HepG2 (cell line): ENCODE data around the gene CD68. TPM values are rescaled to one million over a fixed set of nuclear protein-coding genes. Genes with fewer than 3 reads are reported as not detected.
A peak's percentile ranks its signal among the peaks of the same experiment; 100 is the strongest.

Source experiments
- ARNT2 ChIP-seq: sonication (generic); formaldehyde crosslinking; IDR thresholded peaks from 2 replicates; pipeline ENCODE4 v1.8.0; 2022; ENCODE audit warnings: mild to moderate bottlenecking, low read depth, missing genetic modification reagents, moderate library complexity
- CREB1 ChIP-seq, 2 experiments: fragments of 450-650 bp in 1 of 2; IDR thresholded peaks; 2 replicates each; pipeline ENCODE4 v1.6.1; 2016 to 2017; ENCODE audit warnings: control low read depth in 1 of 2, mild to moderate bottlenecking in 1 of 2, missing compliant biosample characterization in 1 of 2, missing genetic modification characterization in 1 of 2
- EHMT2 ChIP-seq: fragments of 200-600 bp; sonication (generic); IDR thresholded peaks from 2 replicates; pipeline ENCODE4 v1.7.0; 2017; ENCODE audit warnings: antibody characterized with exemption, low read depth, low read length, borderline replicate concordance
- IRX3 ChIP-seq: sonication (generic); formaldehyde crosslinking; IDR thresholded peaks from 2 replicates; pipeline ENCODE4 v1.8.1; 2023; ENCODE audit warnings: mild to moderate bottlenecking, low read depth, missing genetic modification reagents, borderline replicate concordance
- KDM2A ChIP-seq: sonication (generic); formaldehyde crosslinking; IDR thresholded peaks from 2 replicates; pipeline ENCODE4 v1.4.0; 2020; ENCODE audit warnings: low read depth, missing genetic modification reagents, borderline replicate concordance
- KLF15 ChIP-seq: sonication (generic); formaldehyde crosslinking; IDR thresholded peaks from 2 replicates; pipeline ENCODE4 v1.8.1; 2023; ENCODE audit warnings: borderline replicate concordance, mild to moderate bottlenecking, inconsistent platforms, missing genetic modification reagents, mixed read lengths
- RBM39 ChIP-seq: fragments of 200-400 bp; formaldehyde crosslinking; IDR thresholded peaks from one replicate; pipeline ENCODE4 v1.6.1; 2018; ENCODE audit warnings: antibody characterized with exemption, mild to moderate bottlenecking, low read depth, low read length; ENCODE audit not compliant: poor library complexity, severe bottlenecking
- SIN3A ChIP-seq: IDR thresholded peaks from 2 replicates; pipeline ENCODE4 v1.6.1; 2011; ENCODE audit warnings: low read depth, mild to moderate bottlenecking, control low read depth, low read length, borderline replicate concordance
- TAF15 ChIP-seq: fragments of 200-400 bp; formaldehyde crosslinking; IDR thresholded peaks from one replicate; pipeline ENCODE4 v1.6.1; 2018; ENCODE audit warnings: mild to moderate bottlenecking, low read depth, low read length; ENCODE audit not compliant: poor library complexity, severe bottlenecking
- TCF7 ChIP-seq: sonication (generic); IDR thresholded peaks from 2 replicates; pipeline ENCODE4 v1.6.1; 2016; ENCODE audit warnings: antibody characterized with exemption, low read depth
- YEATS4 ChIP-seq: sonication (generic); formaldehyde crosslinking; IDR thresholded peaks from 2 replicates; pipeline ENCODE4 v1.4.0; 2020; ENCODE audit warnings: missing genetic modification reagents, borderline replicate concordance
- ZNF280B ChIP-seq: sonication (generic); formaldehyde crosslinking; IDR thresholded peaks from 2 replicates; pipeline ENCODE4 v1.5.0; 2020; ENCODE audit warnings: missing genetic modification reagents, mild to moderate bottlenecking, borderline replicate concordance
- ZNF747 ChIP-seq: sonication (generic); formaldehyde crosslinking; IDR thresholded peaks from 2 replicates; pipeline ENCODE4 v1.8.1; 2023; ENCODE audit warnings: missing genetic modification reagents, mild to moderate bottlenecking, borderline replicate concordance
- polyA plus RNA-seq, 8 experiments: library from polyadenylated mRNA; depleted of rRNA in 3 of 8; stranded (reverse) in 7 of 8; unstranded in 1 of 8; fragments of >200 nt; fragmentation: Illumina TruSeq in 4 of 8; extraction: Trizol in 4 of 8; gene quantifications; 2 replicates each; pipeline versions ENCODE4 v1.2.1 to v1.2.3, GENCODE V29; 2011 to 2016; ENCODE audit warnings: low read depth in 4 of 8, missing spikeins in 1 of 8, mixed read lengths in 1 of 8; ENCODE audit not compliant: insufficient read depth in 1 of 8
- total RNA-seq, 5 experiments: library from RNA; depleted of rRNA; stranded (reverse); fragments of >200 nt; fragmentation: Illumina TruSeq; extraction: Trizol; gene quantifications; 2 replicates each; pipeline ENCODE4 v1.2.3, GENCODE V29; 2016; ENCODE audit warnings: low read depth in 1 of 5
- TF ChIP-seq, protein P1 (sequence below): sonication (generic); formaldehyde crosslinking; IDR thresholded peaks from 2 replicates; pipeline ENCODE4 v1.5.0; 2020; ENCODE audit warnings: mild to moderate bottlenecking, missing genetic modification reagents, borderline replicate concordance
- TF ChIP-seq, protein P2 (sequence below): sonication (generic); formaldehyde crosslinking; IDR thresholded peaks from 2 replicates; pipeline ENCODE4 v1.5.1; 2020; ENCODE audit warnings: mild to moderate bottlenecking, moderate library complexity, missing genetic modification reagents

The CD68 gene
- total and polyA plus RNA-seq, 2 of the 13 experiments (the other 11 are each of a cell fraction or from before 2014, with no cell fraction given) = 10.3 to 104 TPM

DNA sequence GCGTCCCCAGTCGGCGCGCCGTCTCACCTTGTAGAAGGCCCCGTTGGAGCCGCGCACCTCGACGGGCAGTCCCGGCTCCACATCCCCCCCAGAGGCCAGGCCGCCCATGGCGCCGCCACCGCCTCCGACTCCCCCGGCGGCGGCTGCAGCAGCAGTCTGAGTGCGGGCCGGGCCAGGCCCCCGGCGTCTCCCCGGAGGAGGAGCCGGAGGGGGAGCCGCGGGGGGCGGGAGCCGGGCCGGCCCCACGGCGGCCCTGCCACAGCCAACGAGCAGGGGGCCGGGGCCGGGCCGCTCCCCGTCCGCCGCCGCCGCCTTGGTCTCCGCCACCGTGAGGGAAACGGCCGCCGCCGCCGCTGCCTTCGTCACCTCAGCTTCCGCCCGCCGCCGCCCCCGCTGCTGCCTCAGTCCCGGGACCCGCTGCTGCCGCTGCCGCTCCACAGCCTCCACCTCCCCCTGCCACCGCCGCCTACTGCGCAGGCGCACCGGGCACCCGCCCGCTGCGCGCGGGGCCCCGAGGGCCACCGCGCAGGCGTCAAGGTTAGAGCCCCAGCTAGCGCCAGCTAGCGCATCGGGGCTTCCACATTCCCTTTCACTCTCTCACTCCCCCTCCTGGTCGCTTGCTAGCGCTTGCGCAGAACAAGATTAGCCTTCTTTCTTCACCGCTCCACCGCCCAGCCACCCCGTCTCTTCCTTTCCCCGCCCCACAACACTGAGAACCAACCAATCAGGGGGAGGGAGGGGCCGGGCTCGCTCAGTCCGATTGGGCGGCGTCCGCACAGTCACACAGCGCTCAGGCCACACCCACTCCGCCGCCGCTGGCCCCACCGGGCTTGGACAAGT is 35.2 kb downstream of the CD68 start, which contains the start of gene FXR2 (continued):
- TF ChIP-seq, protein P1, sequence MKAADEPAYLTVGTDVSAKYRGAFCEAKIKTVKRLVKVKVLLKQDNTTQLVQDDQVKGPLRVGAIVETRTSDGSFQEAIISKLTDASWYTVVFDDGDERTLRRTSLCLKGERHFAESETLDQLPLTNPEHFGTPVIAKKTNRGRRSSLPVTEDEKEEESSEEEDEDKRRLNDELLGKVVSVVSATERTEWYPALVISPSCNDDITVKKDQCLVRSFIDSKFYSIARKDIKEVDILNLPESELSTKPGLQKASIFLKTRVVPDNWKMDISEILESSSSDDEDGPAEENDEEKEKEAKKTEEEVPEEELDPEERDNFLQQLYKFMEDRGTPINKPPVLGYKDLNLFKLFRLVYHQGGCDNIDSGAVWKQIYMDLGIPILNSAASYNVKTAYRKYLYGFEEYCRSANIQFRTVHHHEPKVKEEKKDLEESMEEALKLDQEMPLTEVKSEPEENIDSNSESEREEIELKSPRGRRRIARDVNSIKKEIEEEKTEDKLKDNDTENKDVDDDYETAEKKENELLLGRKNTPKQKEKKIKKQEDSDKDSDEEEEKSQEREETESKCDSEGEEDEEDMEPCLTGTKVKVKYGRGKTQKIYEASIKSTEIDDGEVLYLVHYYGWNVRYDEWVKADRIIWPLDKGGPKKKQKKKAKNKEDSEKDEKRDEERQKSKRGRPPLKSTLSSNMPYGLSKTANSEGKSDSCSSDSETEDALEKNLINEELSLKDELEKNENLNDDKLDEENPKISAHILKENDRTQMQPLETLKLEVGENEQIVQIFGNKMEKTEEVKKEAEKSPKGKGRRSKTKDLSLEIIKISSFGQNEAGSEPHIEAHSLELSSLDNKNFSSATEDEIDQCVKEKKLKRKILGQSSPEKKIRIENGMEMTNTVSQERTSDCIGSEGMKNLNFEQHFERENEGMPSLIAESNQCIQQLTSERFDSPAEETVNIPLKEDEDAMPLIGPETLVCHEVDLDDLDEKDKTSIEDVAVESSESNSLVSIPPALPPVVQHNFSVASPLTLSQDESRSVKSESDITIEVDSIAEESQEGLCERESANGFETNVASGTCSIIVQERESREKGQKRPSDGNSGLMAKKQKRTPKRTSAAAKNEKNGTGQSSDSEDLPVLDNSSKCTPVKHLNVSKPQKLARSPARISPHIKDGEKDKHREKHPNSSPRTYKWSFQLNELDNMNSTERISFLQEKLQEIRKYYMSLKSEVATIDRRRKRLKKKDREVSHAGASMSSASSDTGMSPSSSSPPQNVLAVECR (CRISPR knock-in tag) = 0 out of 2 replicates have a peak, but pooled peaks have one; percentile 35
- TF ChIP-seq ARNT2 (CRISPR knock-in tag) (0 out of 2 replicates have a peak, but pooled peaks have one; percentile 69), YEATS4 (CRISPR knock-in tag) (peak; percentile 21; the same call in 1 of the 2 replicates), KLF15 (peak; percentile 40; the same call in 1 of the 2 replicates), TCF7 (no peak), EHMT2 (no peak), CREB1 (IDR thresholded peaks at IDR 0.05) (peak; percentile 76), CREB1 (CRISPR knock-in tag; IDR thresholded peaks at IDR 0.05) (peak; percentile 75; the same call in 1 of the 2 replicates), ZNF747 (CRISPR knock-in tag) (0 out of 2 replicates have a peak, but pooled peaks have one; percentile 38), SIN3A (peak; percentile 32; the same call in 1 of the 2 replicates), KDM2A (CRISPR knock-in tag) (no peak), ZNF280B (peak; percentile 62; the same call in 1 of the 2 replicates), TAF15 (peak; percentile 20), RBM39 (no peak), IRX3 (CRISPR knock-in tag) (peak; percentile 70; the same call in 1 of the 2 replicates)
- TF ChIP-seq, protein P2, sequence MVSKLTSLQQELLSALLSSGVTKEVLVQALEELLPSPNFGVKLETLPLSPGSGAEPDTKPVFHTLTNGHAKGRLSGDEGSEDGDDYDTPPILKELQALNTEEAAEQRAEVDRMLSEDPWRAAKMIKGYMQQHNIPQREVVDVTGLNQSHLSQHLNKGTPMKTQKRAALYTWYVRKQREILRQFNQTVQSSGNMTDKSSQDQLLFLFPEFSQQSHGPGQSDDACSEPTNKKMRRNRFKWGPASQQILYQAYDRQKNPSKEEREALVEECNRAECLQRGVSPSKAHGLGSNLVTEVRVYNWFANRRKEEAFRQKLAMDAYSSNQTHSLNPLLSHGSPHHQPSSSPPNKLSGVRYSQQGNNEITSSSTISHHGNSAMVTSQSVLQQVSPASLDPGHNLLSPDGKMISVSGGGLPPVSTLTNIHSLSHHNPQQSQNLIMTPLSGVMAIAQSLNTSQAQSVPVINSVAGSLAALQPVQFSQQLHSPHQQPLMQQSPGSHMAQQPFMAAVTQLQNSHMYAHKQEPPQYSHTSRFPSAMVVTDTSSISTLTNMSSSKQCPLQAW (CRISPR knock-in tag) = peak; percentile 40; the same call in 1 of the 2 replicates
